Measurements from ENCODE around the gene CNKSR1.

DNA sequence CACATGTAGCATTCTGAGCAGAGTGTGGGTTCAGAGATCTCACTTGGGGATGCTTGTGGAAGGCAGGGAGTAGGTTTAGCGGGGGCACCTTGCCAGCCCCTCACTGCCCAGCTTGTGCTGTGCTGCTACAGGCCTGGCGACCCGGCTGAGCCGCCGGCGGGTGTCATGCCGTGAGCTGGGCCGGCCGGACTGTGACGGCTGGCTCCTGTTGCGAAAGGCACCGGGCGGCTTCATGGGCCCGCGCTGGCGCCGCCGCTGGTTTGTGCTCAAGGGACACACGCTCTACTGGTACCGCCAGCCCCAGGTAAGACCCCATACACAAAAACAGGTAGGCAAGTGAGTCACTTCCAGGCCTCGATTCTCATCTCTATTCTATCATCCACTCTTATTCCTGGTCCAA lies 7.6 kb downstream of the CNKSR1 start:
- TF ChIP-seq, protein P1, sequence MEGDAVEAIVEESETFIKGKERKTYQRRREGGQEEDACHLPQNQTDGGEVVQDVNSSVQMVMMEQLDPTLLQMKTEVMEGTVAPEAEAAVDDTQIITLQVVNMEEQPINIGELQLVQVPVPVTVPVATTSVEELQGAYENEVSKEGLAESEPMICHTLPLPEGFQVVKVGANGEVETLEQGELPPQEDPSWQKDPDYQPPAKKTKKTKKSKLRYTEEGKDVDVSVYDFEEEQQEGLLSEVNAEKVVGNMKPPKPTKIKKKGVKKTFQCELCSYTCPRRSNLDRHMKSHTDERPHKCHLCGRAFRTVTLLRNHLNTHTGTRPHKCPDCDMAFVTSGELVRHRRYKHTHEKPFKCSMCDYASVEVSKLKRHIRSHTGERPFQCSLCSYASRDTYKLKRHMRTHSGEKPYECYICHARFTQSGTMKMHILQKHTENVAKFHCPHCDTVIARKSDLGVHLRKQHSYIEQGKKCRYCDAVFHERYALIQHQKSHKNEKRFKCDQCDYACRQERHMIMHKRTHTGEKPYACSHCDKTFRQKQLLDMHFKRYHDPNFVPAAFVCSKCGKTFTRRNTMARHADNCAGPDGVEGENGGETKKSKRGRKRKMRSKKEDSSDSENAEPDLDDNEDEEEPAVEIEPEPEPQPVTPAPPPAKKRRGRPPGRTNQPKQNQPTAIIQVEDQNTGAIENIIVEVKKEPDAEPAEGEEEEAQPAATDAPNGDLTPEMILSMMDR (IDR thresholded peaks at IDR 0.05), result no peak
- no peak for TF ChIP-seq POLR2A (IDR thresholded peaks at IDR 0.05)
- TF ChIP-seq EP300 (IDR thresholded peaks at IDR 0.05), result no peak
